MG63 (cell line): Measurements from ENCODE around the gene SUPT3H. TPM values are rescaled to one million over a fixed set of nuclear protein-coding genes. Genes with fewer than 3 reads are reported as not detected.

Source experiments
- DNase-seq: peaks from one replicate; pipeline ENCODE4 v3.0.0-alpha.2; 2020
- H3K27me3 ChIP-seq: fragments of 250-450 bp; sonication (Bioruptor Pico); 2 replicates; pipeline ENCODE4 v1.5.1; 2020; ENCODE audit warnings: mild to moderate bottlenecking, moderate library complexity
- H3K36me3 ChIP-seq: fragments of 250-450 bp; sonication (Bioruptor Pico); 2 replicates; pipeline ENCODE4 v1.5.1; 2020; ENCODE audit warnings: mild to moderate bottlenecking, moderate library complexity
- H3K4me3 ChIP-seq: fragments of 250-450 bp; sonication (Bioruptor Pico); 2 replicates; pipeline ENCODE4 v1.5.1; 2020; ENCODE audit warnings: mild to moderate bottlenecking, moderate library complexity
- H3K9me3 ChIP-seq: fragments of 250-450 bp; sonication (Bioruptor Pico); 2 replicates; pipeline ENCODE4 v1.5.1; 2020; ENCODE audit warnings: mild to moderate bottlenecking, moderate library complexity
- total RNA-seq: library from RNA; depleted of rRNA; stranded (reverse); fragments of >200 nt; shearing (Covaris generic); gene quantifications from 2 replicates; pipeline ENCODE4 v1.2.3, GENCODE V29; 2014; ENCODE audit warnings: low replicate concordance

The SUPT3H gene
- total RNA-seq, 1 experiment from 2014 or later = not detected

GRCh38 chr6:45411959-45412358, 34.2 kb upstream of the SUPT3H start:
- H3K9me3 ChIP-seq = no peaks in the 10 kb centered on the region
- H3K4me3 ChIP-seq = no peak overlapping the region
- H3K27me3 ChIP-seq = no peaks in the 10 kb centered on the region
- no peaks in the 10 kb centered on the region for H3K36me3 ChIP-seq
- DNase-seq = no peak

GRCh38 chr6:45400021-45400420, 22.3 kb upstream of the SUPT3H start:
- no peak for DNase-seq
- Histone ChIP-seq H3K9me3 (no peaks in the 10 kb centered on the region), H3K36me3 (no peaks in the 10 kb centered on the region), H3K4me3 (no peak overlapping the region), H3K27me3 (no peaks in the 10 kb centered on the region; the same call in 1 of the 2 replicates)

- Histone ChIP-seq H3K4me3 (no peak overlapping the region), H3K27me3 (no peaks in the 10 kb centered on the region; the same call in 1 of the 2 replicates), H3K36me3 (no peaks in the 10 kb centered on the region), H3K9me3 (no peaks in the 10 kb centered on the region)
- no peak for DNase-seq
Measured at GRCh38 chr6:45398075-45398813, 20.5 kb upstream of the SUPT3H start.

- DNase-seq = no peak
- Histone ChIP-seq H3K4me3 (no peak overlapping the region), H3K36me3 (no peaks in the 10 kb centered on the region), H3K9me3 (no peaks in the 10 kb centered on the region), H3K27me3 (no peaks in the 10 kb centered on the region)
Measured at GRCh38 chr6:45394586-45395095, 16.9 kb upstream of the SUPT3H start.

- Histone ChIP-seq H3K4me3 (no peak overlapping the region), H3K36me3 (no peaks in the 10 kb centered on the region), H3K9me3 (no peaks in the 10 kb centered on the region), H3K27me3 (no peaks in the 10 kb centered on the region)
- no peak for DNase-seq
Measured at GRCh38 chr6:45388328-45388727, 10.6 kb upstream of the SUPT3H start.

- no peak overlapping the region for H3K4me3 ChIP-seq
Measured at GRCh38 chr6:45387236-45387635, 9.5 kb upstream of the SUPT3H start.

GRCh38 chr6:45386501-45386900, 8.8 kb upstream of the SUPT3H start:
- no peaks in the 10 kb centered on the region for H3K36me3 ChIP-seq
- no peak for DNase-seq
- H3K27me3 ChIP-seq = no peaks in the 10 kb centered on the region
- no peak overlapping the region for H3K4me3 ChIP-seq
- H3K9me3 ChIP-seq = no peaks in the 10 kb centered on the region

More at GRCh38 chr6:45387236-45387635, 9.5 kb upstream of the SUPT3H start:
- H3K27me3 ChIP-seq = no peaks in the 10 kb centered on the region
- peak; percentile 3 for DNase-seq
- no peaks in the 10 kb centered on the region for H3K36me3 ChIP-seq
- H3K9me3 ChIP-seq = no peaks in the 10 kb centered on the region

GRCh38 chr6:45382391-45382790, 4.7 kb upstream of the SUPT3H start:
- no peak for DNase-seq
- Histone ChIP-seq H3K9me3 (no peaks in the 10 kb centered on the region), H3K36me3 (no peaks in the 10 kb centered on the region), H3K4me3 (no peak overlapping the region), H3K27me3 (no peaks in the 10 kb centered on the region)

GRCh38 chr6:45378334-45378926, 696 bp upstream of the SUPT3H start:
- Histone ChIP-seq H3K9me3 (no peaks in the 10 kb centered on the region), H3K36me3 (no peaks in the 10 kb centered on the region), H3K4me3 (no peak overlapping the region), H3K27me3 (no peaks in the 10 kb centered on the region)
- no peak for DNase-seq

GRCh38 chr6:45377043-45377553, 636 bp downstream of the SUPT3H start:
- Histone ChIP-seq H3K36me3 (no peaks in the 10 kb centered on the region), H3K9me3 (no peaks in the 10 kb centered on the region), H3K27me3 (no peaks in the 10 kb centered on the region), H3K4me3 (no peak overlapping the region)
- no peak for DNase-seq

- H3K9me3 ChIP-seq = no peaks in the 10 kb centered on the region
- no peak for DNase-seq
- H3K4me3 ChIP-seq = no peak overlapping the region
- no peaks in the 10 kb centered on the region for H3K27me3 ChIP-seq
- no peaks in the 10 kb centered on the region for H3K36me3 ChIP-seq
Measured at GRCh38 chr6:45376310-45377042, 1.3 kb downstream of the SUPT3H start.

GRCh38 chr6:45375449-45375848, 2.3 kb downstream of the SUPT3H start:
- Histone ChIP-seq H3K9me3 (no peaks in the 10 kb centered on the region), H3K36me3 (no peaks in the 10 kb centered on the region), H3K27me3 (no peaks in the 10 kb centered on the region), H3K4me3 (no peak overlapping the region)
- no peak for DNase-seq

- DNase-seq = no peak
- Histone ChIP-seq H3K36me3 (no peaks in the 10 kb centered on the region), H3K27me3 (no peaks in the 10 kb centered on the region), H3K9me3 (no peaks in the 10 kb centered on the region), H3K4me3 (no peak overlapping the region)
Measured at GRCh38 chr6:45371924-45372573, 5.7 kb downstream of the SUPT3H start.

- no peaks in the 10 kb centered on the region for H3K27me3 ChIP-seq
- no peak overlapping the region for H3K4me3 ChIP-seq
- H3K9me3 ChIP-seq = no peaks in the 10 kb centered on the region
- no peak for DNase-seq
- no peaks in the 10 kb centered on the region for H3K36me3 ChIP-seq
Measured at GRCh38 chr6:45369870-45370269, 7.9 kb downstream of the SUPT3H start.

- DNase-seq = no peak
- Histone ChIP-seq H3K9me3 (no peaks in the 10 kb centered on the region), H3K4me3 (no peak overlapping the region), H3K36me3 (no peaks in the 10 kb centered on the region), H3K27me3 (no peaks in the 10 kb centered on the region)
Measured at GRCh38 chr6:45367999-45368398, 9.7 kb downstream of the SUPT3H start.

GRCh38 chr6:45366534-45366933, 11.2 kb downstream of the SUPT3H start:
- no peaks in the 10 kb centered on the region for H3K27me3 ChIP-seq
- no peak overlapping the region for H3K4me3 ChIP-seq
- H3K36me3 ChIP-seq = no peaks in the 10 kb centered on the region
- no peak for DNase-seq
- H3K9me3 ChIP-seq = no peaks in the 10 kb centered on the region

- Histone ChIP-seq H3K9me3 (no peaks in the 10 kb centered on the region), H3K4me3 (no peak overlapping the region), H3K36me3 (no peaks in the 10 kb centered on the region), H3K27me3 (no peaks in the 10 kb centered on the region)
- no peak for DNase-seq
Measured at GRCh38 chr6:45365036-45365435, 12.7 kb downstream of the SUPT3H start.
